ENCODE data around the gene NCBP3.

NCBP3 gene

GRCh38 chr17:3813171-3813570 is 32.9 kb downstream of the NCBP3 start:
- in situ Hi-C loops (cut with HindIII; ENCODE audit: low pct_unique_long_range_greater_than_20kb, low sequenced_read_pairs): no loop called here

GRCh38 chr17:3812771-3813170 is 33.3 kb downstream of the NCBP3 start:
- DNase-seq (ENCODE audit: low read depth in 1 of 2, low spot score in 1 of 2): no peak
- in situ Hi-C loops (cut with HindIII; ENCODE audit: low pct_unique_long_range_greater_than_20kb, low sequenced_read_pairs): no loop called here
- TF ChIP-seq JUND (IDR thresholded peaks at IDR 0.05; ENCODE audit: low read depth): no peak

More at GRCh38 chr17:3813171-3813570, 32.9 kb downstream of the NCBP3 start:
- no peak for TF ChIP-seq JUND (IDR thresholded peaks at IDR 0.05; ENCODE audit: low read depth)
- DNase-seq (ENCODE audit: low read depth in 1 of 2, low spot score in 1 of 2): no peak

- TF ChIP-seq JUND (IDR thresholded peaks at IDR 0.05; ENCODE audit: low read depth): no peak
- DNase-seq (ENCODE audit: low read depth in 1 of 2, low spot score in 1 of 2): no peak
- in situ Hi-C loops (cut with HindIII; ENCODE audit: low pct_unique_long_range_greater_than_20kb, low sequenced_read_pairs): no loop called here
Measured at GRCh38 chr17:3812284-3812683, 33.8 kb downstream of the NCBP3 start.

GRCh38 chr17:3810019-3810418 is 36.0 kb downstream of the NCBP3 start:
- no peak for DNase-seq (ENCODE audit: low read depth in 1 of 2, low spot score in 1 of 2)
- TF ChIP-seq JUND (IDR thresholded peaks at IDR 0.05; ENCODE audit: low read depth): no peak
- in situ Hi-C loops (cut with HindIII; ENCODE audit: low pct_unique_long_range_greater_than_20kb, low sequenced_read_pairs): no loop called here

GRCh38 chr17:3809135-3809534 is 36.9 kb downstream of the NCBP3 start:
- in situ Hi-C loops (cut with HindIII; ENCODE audit: low pct_unique_long_range_greater_than_20kb, low sequenced_read_pairs): no loop called here
- no peak for TF ChIP-seq JUND (IDR thresholded peaks at IDR 0.05; ENCODE audit: low read depth)
- no peak for DNase-seq (ENCODE audit: low read depth in 1 of 2, low spot score in 1 of 2)

GRCh38 chr17:3808701-3809100 is 37.3 kb downstream of the NCBP3 start:
- in situ Hi-C loops (cut with HindIII; ENCODE audit: low pct_unique_long_range_greater_than_20kb, low sequenced_read_pairs): no loop called here
- no peak for TF ChIP-seq JUND (IDR thresholded peaks at IDR 0.05; ENCODE audit: low read depth)
- DNase-seq (ENCODE audit: low read depth in 1 of 2, low spot score in 1 of 2): no peak

GRCh38 chr17:3805581-3805980 is 40.5 kb downstream of the NCBP3 start:
- DNase-seq (ENCODE audit: low read depth in 1 of 2, low spot score in 1 of 2): no peak
- TF ChIP-seq JUND (IDR thresholded peaks at IDR 0.05; ENCODE audit: low read depth): no peak
- in situ Hi-C loops (cut with HindIII; ENCODE audit: low pct_unique_long_range_greater_than_20kb, low sequenced_read_pairs): no loop called here

GRCh38 chr17:3804503-3804931 is 41.5 kb downstream of the NCBP3 start:
- in situ Hi-C loops (cut with HindIII; ENCODE audit: low pct_unique_long_range_greater_than_20kb, low sequenced_read_pairs): no loop called here
- no peak for TF ChIP-seq JUND (IDR thresholded peaks at IDR 0.05; ENCODE audit: low read depth)
- DNase-seq (ENCODE audit: low read depth in 1 of 2, low spot score in 1 of 2): no peak

- in situ Hi-C loops (cut with HindIII; ENCODE audit: low pct_unique_long_range_greater_than_20kb, low sequenced_read_pairs): no loop called here
- DNase-seq (ENCODE audit: low read depth in 1 of 2, low spot score in 1 of 2): no peak
- TF ChIP-seq JUND (IDR thresholded peaks at IDR 0.05; ENCODE audit: low read depth): no peak
Measured at GRCh38 chr17:3803308-3803640, 42.8 kb downstream of the NCBP3 start.

GRCh38 chr17:3802461-3803307 is 43.4 kb downstream of the NCBP3 start:
- no peak for TF ChIP-seq JUND (IDR thresholded peaks at IDR 0.05; ENCODE audit: low read depth)
- DNase-seq (ENCODE audit: low read depth in 1 of 2, low spot score in 1 of 2): peak in 1 of 2 experiments; percentile 32
- in situ Hi-C loops (cut with HindIII; ENCODE audit: low pct_unique_long_range_greater_than_20kb, low sequenced_read_pairs): no loop called here

GRCh38 chr17:3801792-3802191 is 44.3 kb downstream of the NCBP3 start:
- in situ Hi-C loops (cut with HindIII; ENCODE audit: low pct_unique_long_range_greater_than_20kb, low sequenced_read_pairs): no loop called here
- DNase-seq (ENCODE audit: low read depth in 1 of 2, low spot score in 1 of 2): no peak
- TF ChIP-seq JUND (IDR thresholded peaks at IDR 0.05; ENCODE audit: low read depth): no peak

- DNase-seq (ENCODE audit: low read depth in 1 of 2, low spot score in 1 of 2): no peak
- TF ChIP-seq JUND (IDR thresholded peaks at IDR 0.05; ENCODE audit: low read depth): no peak
- in situ Hi-C loops (cut with HindIII; ENCODE audit: low pct_unique_long_range_greater_than_20kb, low sequenced_read_pairs): no loop called here
Measured at GRCh38 chr17:3801347-3801746, 44.7 kb downstream of the NCBP3 start.

GRCh38 chr17:3800362-3801271 is 45.4 kb downstream of the NCBP3 start, which contains the start of gene ITGAE:
Gene ITGAE, minus strand, starts transcription at chr17:3801188. Its CDS starts 44 bp downstream, at chr17:3801144.
- DNase-seq (ENCODE audit: low read depth in 1 of 2, low spot score in 1 of 2): no peak
- in situ Hi-C loops (cut with HindIII; ENCODE audit: low pct_unique_long_range_greater_than_20kb, low sequenced_read_pairs): no loop called here
- TF ChIP-seq JUND (IDR thresholded peaks at IDR 0.05; ENCODE audit: low read depth): no peak
